Activated T-helper 17 cell treated with anti-CD3 and anti-CD28 coated beads, Interleukin-2, amount 50 U/mL, for 72 hours (primary cell): ENCODE measurements around the gene TSPEAR. TPM values are rescaled to one million over a fixed set of nuclear protein-coding genes. Genes with fewer than 3 reads are reported as not detected.
"Not testable (repeated sequence)": the region's sequence is repeated elsewhere in the genome, so short reads cannot be mapped to it uniquely, and the experiment has no call there.

Experiments used
- ATAC-seq: fragments of 150-1000 bp; cut with Tn5 transposase; replicated peaks from 2 replicates; pipeline ENCODE4 v1.10.0; 2021; ENCODE audit warnings: mild to moderate bottlenecking, moderate library complexity
- H3K27ac Mint-ChIP-seq: one replicate; pipeline ENCODE4 v1.8.0; 2022; ENCODE audit warnings: mixed read lengths
- H3K27me3 Mint-ChIP-seq: one replicate; pipeline ENCODE4 v1.8.0; 2022; ENCODE audit warnings: mixed read lengths
- H3K36me3 Mint-ChIP-seq: one replicate; pipeline ENCODE4 v1.8.0; 2022; ENCODE audit warnings: low read depth, mild to moderate bottlenecking, mixed read lengths
- H3K4me1 Mint-ChIP-seq: one replicate; pipeline ENCODE4 v1.8.0; 2022; ENCODE audit warnings: mixed read lengths
- H3K4me3 Mint-ChIP-seq: one replicate; pipeline ENCODE4 v1.8.0; 2022; ENCODE audit warnings: mild to moderate bottlenecking, mixed read lengths
- H3K9me3 Mint-ChIP-seq: one replicate; pipeline ENCODE4 v1.8.0; 2022; ENCODE audit warnings: mixed read lengths
- total RNA-seq, 2 donors: library from RNA; stranded (reverse); gene quantifications; one replicate each; pipeline ENCODE4 v1.2.3, GENCODE V29; 2022

Gene TSPEAR
- total RNA-seq, 2 donors from 2014 or later = 0.08 TPM; not detected in 1

DNA sequence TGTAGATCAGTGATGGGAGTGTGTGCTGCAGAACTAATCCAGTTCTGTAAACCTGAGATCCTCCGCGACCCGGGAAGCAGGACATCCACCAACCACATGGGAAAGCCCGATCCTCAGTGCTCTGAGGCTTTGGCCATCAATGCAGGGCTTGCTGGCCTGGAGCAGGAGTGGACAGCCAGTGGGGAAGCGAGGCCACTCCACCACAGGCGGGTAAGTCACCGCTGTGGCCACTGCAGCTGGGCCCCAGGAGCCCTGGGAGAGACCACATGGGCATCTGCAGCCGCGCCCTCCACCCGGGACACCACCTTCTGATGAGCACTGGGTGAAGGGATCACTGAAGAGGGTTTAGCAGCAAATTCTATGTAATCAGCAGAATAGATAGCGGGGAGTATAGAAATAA is 30.2 kb downstream of the TSPEAR start:
- peaks cover 7% of the 10 kb centered on the region for H3K4me1 Mint-ChIP-seq
- no peaks in the 10 kb centered on the region for H3K36me3 Mint-ChIP-seq
- no peak overlapping the region for H3K4me3 Mint-ChIP-seq
- ATAC-seq = no peak
- H3K27ac Mint-ChIP-seq = no peak overlapping the region
- peaks cover 6% of the 10 kb centered on the region for H3K27me3 Mint-ChIP-seq
- H3K9me3 Mint-ChIP-seq = no peaks in the 10 kb centered on the region

DNA sequence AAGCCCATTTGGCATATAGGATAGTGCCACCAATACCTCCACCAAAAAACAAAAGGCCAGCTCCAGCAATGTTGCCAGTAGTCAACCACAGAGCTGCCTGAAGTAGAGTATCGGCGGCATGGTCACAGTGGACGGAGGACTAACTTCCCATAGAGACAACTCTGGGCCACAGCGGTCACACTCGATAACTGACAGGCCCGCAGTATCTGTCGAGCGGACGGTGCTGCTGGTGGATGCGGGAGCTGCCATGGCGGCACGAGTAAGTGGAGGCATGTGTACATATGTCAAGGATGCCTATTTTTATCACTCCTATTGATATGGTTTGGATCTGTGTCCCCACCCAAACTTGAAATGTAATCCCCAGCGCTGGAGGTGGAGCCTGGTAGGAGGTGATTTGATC is 33.5 kb downstream of the TSPEAR start:
- H3K4me3 Mint-ChIP-seq = no peak overlapping the region
- H3K4me1 Mint-ChIP-seq = no peaks in the 10 kb centered on the region
- H3K36me3 Mint-ChIP-seq = no peaks in the 10 kb centered on the region
- no peaks in the 10 kb centered on the region for H3K27me3 Mint-ChIP-seq
- H3K9me3 Mint-ChIP-seq = peaks cover 3% of the 10 kb centered on the region
- H3K27ac Mint-ChIP-seq = no peak overlapping the region
- ATAC-seq = no peak

DNA sequence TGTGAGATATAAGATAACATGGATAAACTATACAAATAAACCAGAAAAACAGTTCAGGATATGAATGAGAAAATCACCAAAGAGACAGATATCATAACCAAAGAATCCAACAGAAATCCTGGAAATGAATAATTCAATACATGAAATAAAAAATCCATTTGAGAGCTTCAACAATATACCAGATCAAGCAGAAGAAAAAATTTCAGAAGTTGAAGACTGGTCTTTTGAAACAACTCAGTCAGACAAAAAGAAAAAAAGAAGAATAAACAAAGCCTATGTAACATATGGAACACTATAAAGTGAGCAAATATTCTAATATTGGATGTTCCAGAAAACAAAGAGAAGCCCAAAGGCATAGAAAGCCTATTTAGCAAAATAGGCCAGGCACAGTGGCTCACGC is 39.5 kb downstream of the TSPEAR start:
- Mint-ChIP-seq H3K27ac (no peak overlapping the region), H3K36me3 (no peaks in the 10 kb centered on the region), H3K9me3 (peaks cover 11% of the 10 kb centered on the region), H3K4me3 (no peak overlapping the region), H3K4me1 (no peaks in the 10 kb centered on the region), H3K27me3 (no peaks in the 10 kb centered on the region)
- ATAC-seq = no peak

DNA sequence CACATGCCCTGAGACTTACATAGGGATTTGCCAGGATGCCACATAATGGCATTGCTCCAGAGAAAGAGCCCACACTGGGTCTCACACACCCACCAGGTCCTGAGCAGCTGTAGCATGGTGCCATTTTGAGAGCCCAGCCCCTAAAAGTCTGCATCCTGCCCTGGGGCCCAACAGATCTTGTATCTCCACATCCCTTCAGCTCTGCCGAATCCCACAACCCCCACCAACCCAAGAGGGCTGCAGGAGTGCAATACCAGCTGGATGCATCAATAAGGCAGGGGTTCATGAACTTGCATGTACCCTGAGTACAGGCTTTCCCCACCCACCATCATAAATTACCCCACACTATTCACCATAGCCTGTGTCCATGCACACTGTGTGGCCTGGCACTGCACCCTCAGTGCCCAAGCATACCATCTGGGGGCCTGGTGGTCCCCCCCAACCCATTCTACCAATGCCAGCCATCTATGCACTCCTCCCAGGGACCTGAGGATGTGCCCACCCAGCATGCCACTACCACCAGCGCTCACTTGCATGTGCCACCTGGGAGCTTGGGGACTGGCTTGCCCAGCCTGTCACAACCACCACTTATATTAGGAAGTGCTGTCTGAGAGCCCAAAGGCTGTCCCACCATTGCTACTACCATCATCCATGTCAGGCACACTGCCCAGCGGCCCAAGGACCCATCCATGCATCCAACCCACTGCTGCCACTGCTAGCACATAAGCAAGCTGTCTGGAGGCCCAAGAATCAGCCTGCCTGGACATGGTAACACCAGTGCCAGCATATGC is 40.5 kb downstream of the TSPEAR start:
- Mint-ChIP-seq H3K27me3 (no peaks in the 10 kb centered on the region), H3K9me3 (peaks cover 11% of the 10 kb centered on the region), H3K36me3 (no peaks in the 10 kb centered on the region), H3K4me1 (no peaks in the 10 kb centered on the region), H3K27ac (no peak overlapping the region), H3K4me3 (no peak overlapping the region)
- ATAC-seq = no peak

DNA sequence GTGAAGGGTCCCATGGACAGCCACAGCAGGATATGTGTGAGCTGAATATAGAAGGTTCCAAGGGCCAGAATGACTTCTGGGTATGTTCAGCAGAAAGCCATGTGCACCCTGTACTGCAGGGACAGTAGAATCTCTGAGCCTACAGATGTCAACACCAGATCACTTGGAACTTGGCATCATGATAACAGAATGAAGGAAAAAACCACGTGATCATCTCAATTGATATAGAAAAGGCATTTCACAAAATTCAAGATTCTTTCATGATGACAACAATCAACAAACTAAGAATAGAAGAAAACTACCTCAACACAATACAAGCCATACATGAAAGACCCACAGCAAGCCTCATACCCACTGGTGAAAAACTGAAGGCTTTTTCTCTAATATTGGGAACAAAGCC is 43.8 kb downstream of the TSPEAR start:
- H3K9me3 Mint-ChIP-seq = peaks cover 9% of the 10 kb centered on the region
- no peaks in the 10 kb centered on the region for H3K27me3 Mint-ChIP-seq
- ATAC-seq = no peak
- H3K27ac Mint-ChIP-seq = no peak overlapping the region
- H3K36me3 Mint-ChIP-seq = no peaks in the 10 kb centered on the region
- no peak overlapping the region for H3K4me3 Mint-ChIP-seq
- H3K4me1 Mint-ChIP-seq = no peaks in the 10 kb centered on the region

DNA sequence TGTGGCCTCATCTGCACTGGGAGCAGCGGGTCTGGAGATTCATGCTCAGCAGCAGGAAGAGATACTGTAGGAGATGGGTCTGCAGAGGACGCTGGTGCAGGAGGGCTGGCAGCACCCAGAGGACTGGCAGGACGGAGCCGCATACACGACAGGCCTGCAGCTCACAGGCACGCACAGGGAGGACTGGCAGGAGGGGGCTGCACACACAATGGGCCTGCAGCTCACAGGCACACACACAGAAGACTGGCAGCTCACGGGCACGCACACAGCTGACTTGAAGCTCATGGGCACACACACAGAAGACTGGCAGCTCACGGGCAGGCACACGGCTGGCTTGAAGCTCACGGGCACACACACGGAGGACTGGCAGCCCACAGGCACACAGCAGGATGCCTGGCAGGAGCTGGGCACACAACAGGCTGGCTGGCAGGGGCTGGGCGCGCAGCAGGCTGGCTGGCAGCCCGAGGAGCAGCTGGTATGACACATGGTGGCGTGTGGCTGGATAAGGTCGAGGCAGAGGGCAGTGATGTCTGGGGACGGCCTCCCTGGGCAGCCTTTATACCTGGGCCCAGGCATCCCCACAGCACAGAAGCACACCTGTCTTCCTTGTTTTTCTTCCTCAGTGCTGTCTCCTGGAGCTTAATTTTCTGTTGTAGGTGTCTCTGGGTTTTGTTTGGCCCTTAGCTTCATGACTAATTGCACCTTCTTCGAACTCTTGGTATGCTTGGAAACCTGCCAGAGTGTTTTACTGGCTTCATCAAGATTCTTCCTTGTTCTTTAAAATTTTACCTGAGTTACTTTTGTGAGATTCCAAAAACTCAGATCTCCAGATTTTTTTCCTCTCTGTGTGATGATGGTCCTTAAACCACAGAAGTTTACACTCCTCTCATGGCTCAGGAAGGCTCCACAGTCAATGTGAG is 44.7 kb downstream of the TSPEAR start, which contains the start of gene KRTAP12-2:
TSS of gene KRTAP12-2 (minus strand) at position 527 of the 920 bp plus-strand sequence. CDS start at position 486, 41 bp downstream.
- Mint-ChIP-seq H3K36me3 (no peaks in the 10 kb centered on the region), H3K27ac (no peak within 1 kb of the TSS), H3K9me3 (peaks cover 13% of the 10 kb centered on the region), H3K4me3 (no peak within 1 kb of the TSS), H3K4me1 (no peaks in the 10 kb centered on the region), H3K27me3 (no peaks in the 10 kb centered on the region)
- ATAC-seq = no peak

DNA sequence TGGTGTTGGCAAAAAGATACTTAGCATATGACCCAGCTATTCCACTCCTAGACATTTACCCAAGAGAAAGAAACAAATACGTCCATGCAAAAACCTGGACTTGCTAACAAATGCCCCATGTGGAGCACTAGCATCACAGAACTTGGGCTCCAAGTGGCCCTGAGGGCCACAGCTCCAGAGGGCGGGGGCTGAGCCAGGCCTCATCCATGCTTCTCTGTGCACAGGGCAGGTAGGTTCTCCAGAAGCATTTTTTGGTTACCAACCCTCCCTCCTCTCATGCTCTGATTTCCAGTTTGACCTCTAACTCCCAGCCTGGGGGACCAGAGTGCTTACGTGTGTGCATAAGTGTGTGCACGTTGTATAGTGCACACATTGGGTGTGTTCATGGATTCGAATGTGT is 46.7 kb downstream of the TSPEAR start:
- no peak for ATAC-seq
- no peak overlapping the region for H3K27ac Mint-ChIP-seq
- peaks cover 13% of the 10 kb centered on the region for H3K9me3 Mint-ChIP-seq
- H3K4me3 Mint-ChIP-seq = no peak overlapping the region
- H3K27me3 Mint-ChIP-seq = no peaks in the 10 kb centered on the region
- no peaks in the 10 kb centered on the region for H3K4me1 Mint-ChIP-seq
- no peaks in the 10 kb centered on the region for H3K36me3 Mint-ChIP-seq

DNA sequence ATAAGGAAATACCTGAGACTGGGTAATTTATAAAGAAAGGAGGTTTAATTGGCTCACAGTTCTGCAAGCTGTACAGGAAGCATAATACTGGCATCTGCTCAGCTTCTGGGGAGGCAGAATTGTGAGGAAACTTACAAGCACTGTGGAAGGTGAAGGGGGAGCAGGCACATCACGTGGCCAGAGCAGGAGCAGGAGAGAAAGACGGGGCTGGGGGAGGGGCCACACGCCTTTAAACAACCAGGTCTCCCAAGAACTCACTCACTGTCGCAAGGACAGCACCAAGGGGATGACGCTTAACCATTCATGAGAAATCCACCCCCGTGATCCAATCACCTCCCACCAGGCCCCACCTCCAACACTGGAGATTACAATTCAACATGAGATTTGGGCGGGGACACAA is 49.8 kb downstream of the TSPEAR start:
- not testable (repeated sequence) for H3K4me3 Mint-ChIP-seq, H3K27me3 Mint-ChIP-seq, H3K27ac Mint-ChIP-seq, ATAC-seq, H3K36me3 Mint-ChIP-seq
- H3K4me1 Mint-ChIP-seq = peaks cover 19% of the 10 kb centered on the region
- H3K9me3 Mint-ChIP-seq = peaks cover 11% of the 10 kb centered on the region

DNA sequence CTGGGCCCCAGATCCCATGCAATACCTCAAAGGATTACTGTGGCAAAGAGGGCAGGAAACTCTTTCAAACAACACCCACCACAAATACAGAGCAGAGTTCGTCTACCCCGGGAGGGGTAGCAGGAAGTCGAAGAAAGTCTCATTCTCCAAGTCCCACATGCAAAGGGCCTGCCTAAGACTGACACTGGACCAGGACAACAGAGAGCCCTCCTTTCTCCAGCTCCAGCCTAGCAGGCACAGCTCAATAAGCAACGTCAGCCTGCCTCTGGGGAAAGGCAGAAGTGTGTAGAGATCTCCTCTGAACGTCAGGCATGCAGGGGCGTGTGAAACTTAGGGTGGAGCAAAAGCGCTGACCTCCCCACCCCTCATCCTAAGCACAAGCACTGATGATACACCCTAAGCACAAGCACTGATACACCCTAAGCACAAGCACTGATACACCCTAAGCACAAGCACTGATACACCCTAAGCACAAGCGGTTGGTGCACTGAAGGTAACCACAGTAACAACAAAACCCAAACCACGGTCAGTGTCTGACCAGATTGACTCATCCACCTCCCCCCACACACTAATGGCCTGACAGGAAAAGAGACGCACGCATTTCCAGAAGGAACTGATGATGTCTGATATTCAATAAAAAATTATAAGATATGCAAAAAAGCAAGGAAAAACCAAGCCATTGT is 52.3 kb downstream of the TSPEAR start:
- no peaks in the 10 kb centered on the region for H3K36me3 Mint-ChIP-seq
- H3K27ac Mint-ChIP-seq = peak overlapping the region; percentile 82
- H3K27me3 Mint-ChIP-seq = no peaks in the 10 kb centered on the region
- H3K4me1 Mint-ChIP-seq = peaks cover 21% of the 10 kb centered on the region
- H3K9me3 Mint-ChIP-seq = peaks cover 16% of the 10 kb centered on the region
- ATAC-seq = peak; percentile 56
- peak overlapping the region; percentile 81 for H3K4me3 Mint-ChIP-seq

DNA sequence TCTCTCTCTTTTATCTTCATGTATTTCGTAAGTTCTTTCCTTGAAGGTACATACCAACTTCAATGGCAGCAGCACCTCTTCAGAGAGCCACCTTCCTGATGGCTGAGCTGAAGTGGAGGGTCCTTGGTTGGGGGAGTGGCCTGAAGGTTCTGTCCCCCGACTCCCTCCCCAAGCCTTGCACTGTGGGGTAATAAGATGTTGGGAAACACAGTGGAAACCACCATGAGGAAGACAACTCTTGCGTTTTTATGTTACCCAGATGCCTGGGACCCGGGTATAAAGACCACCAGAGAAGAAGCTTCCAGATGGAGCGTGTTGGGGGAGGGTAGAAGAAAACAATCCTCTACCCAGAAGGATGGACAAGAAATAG is 52.8 kb downstream of the TSPEAR start:
- Mint-ChIP-seq H3K27me3 (no peaks in the 10 kb centered on the region), H3K4me1 (peaks cover 23% of the 10 kb centered on the region), H3K36me3 (no peaks in the 10 kb centered on the region), H3K4me3 (peak overlapping the region; percentile 81), H3K9me3 (peaks cover 16% of the 10 kb centered on the region), H3K27ac (peak overlapping the region; percentile 82)
- no peak for ATAC-seq

DNA sequence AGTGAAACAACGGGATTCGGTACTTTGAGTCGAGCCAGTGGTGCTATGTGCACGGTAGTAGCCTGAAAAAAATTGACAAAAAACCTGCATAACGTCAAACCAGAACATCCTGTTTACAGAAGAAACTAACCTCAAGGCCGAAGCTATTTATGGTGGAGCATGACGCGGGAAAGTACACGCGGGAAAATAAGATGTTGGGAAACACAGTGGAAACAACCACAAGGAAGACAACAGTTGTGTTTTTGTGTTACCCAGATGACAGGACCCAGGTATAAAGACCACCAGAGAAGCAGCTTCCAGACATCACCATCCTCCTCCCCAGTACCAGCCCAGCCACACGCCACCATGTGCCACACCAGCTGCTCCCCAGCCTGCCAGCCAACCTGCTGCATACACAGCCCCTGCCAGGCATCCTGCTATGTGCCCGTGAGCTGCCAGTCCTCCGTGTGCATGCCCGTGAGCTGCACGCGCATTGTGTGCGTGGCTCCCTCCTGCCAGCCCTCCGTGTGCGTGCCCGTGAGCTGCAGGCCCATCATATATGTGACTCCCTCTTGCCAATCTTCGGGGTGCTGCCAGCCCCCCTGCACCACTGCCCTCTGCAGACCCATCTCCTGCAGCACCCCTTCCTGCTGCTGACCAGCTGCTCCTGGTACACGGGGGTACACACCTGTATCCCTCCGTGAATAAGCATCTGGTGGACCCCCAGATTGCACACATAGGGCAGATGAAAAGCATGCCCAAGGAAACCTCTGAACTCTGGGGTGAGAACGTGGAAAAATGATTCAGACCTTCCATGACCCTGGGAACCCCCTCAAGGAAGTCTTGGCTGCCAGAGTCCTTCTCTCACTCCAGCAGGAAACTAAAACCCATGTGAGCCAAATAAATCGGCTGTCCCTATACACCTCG is 53.5 kb downstream of the TSPEAR start, which contains the start of gene KRTAP12-3:
TSS of gene KRTAP12-3 (plus strand) at position 298 of the 906 bp plus-strand sequence. CDS start at position 346, 48 bp downstream.
- H3K27me3 Mint-ChIP-seq = no peaks in the 10 kb centered on the region
- H3K9me3 Mint-ChIP-seq = peaks cover 16% of the 10 kb centered on the region
- H3K36me3 Mint-ChIP-seq = no peaks in the 10 kb centered on the region
- ATAC-seq = peak; percentile 75
- H3K4me3 Mint-ChIP-seq = peak within 1 kb of the TSS; percentile 81
- H3K27ac Mint-ChIP-seq = peak within 1 kb of the TSS; percentile 82
- H3K4me1 Mint-ChIP-seq = peaks cover 23% of the 10 kb centered on the region

DNA sequence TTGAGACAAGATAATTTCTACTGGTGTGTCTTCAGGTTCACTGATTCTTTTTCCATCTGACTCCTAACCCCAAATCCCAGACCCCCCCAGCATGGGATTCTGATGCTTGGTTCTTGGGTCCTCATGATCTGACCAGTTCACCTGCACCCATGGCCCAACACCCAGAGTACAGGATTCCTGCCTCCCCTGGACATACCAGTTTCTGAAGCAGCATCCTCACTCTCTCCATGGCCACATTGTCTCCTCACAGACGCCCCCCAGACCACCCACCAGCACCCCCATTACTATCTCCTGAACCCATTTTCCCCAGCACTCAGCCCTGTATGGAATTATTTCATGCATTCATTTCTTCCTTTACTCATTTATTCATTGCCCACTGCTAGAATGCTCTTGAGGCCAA is 54.5 kb downstream of the TSPEAR start:
- H3K4me1 Mint-ChIP-seq = peaks cover 23% of the 10 kb centered on the region
- no peaks in the 10 kb centered on the region for H3K27me3 Mint-ChIP-seq
- H3K9me3 Mint-ChIP-seq = peaks cover 12% of the 10 kb centered on the region
- ATAC-seq = no peak
- H3K36me3 Mint-ChIP-seq = no peaks in the 10 kb centered on the region
- H3K27ac Mint-ChIP-seq = peak overlapping the region; percentile 82
- peak overlapping the region; percentile 81 for H3K4me3 Mint-ChIP-seq

DNA sequence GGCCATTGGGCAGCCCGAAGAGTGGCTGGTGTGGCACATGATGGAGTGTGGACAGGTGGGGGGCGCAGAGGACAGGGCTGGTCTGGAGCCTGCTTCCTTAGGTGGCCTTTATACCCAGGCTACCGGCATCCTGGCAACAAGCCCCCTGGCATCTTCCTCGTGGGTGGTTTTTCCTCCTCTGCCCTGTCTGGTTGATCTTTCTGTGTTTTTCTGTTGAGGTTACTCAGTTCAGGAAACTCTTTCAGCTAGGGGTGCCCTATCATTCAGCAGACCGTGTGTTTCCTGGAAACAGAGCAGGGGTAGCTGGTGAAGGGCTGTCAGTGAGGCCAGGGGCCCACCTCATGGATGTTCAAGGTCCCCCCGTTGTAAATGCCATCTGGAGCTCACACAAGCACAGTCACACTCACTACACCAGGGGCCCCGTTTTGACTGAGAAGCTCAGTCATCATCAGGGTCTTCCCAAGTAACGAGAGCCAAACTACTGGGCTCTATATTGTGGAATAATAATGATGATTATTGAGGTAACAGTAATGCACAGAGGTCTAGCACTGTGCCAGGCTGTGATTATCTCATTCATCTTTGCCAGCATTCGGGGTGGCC is 56.7 kb downstream of the TSPEAR start, which contains the start of gene KRTAP12-4:
TSS of gene KRTAP12-4 (minus strand) at position 84 of the 600 bp plus-strand sequence. CDS start at position 39, 45 bp downstream.
- Mint-ChIP-seq H3K27ac (peak within 1 kb of the TSS; percentile 50), H3K9me3 (peaks cover 12% of the 10 kb centered on the region), H3K27me3 (no peaks in the 10 kb centered on the region), H3K4me1 (peaks cover 23% of the 10 kb centered on the region), H3K36me3 (no peaks in the 10 kb centered on the region), H3K4me3 (peak within 1 kb of the TSS; percentile 19)
- ATAC-seq = no peak
